Activated T-cell treated with anti-CD3 and anti-CD28 coated beads, Interleukin-2, amount 50 U/mL, for 1 hour (primary cell): Measurements from ENCODE around the gene KATNB1.
A peak's percentile ranks its signal among the peaks of the same experiment; 100 is the strongest.
"Not testable (repeated sequence)": the region's sequence is repeated elsewhere in the genome, so short reads cannot be mapped to it uniquely, and the experiment has no call there.

ENCODE experiments used
- DNase-seq: peaks from one replicate; pipeline ENCODE4 v3.0.0-alpha.2; 2020

KATNB1 gene

DNA sequence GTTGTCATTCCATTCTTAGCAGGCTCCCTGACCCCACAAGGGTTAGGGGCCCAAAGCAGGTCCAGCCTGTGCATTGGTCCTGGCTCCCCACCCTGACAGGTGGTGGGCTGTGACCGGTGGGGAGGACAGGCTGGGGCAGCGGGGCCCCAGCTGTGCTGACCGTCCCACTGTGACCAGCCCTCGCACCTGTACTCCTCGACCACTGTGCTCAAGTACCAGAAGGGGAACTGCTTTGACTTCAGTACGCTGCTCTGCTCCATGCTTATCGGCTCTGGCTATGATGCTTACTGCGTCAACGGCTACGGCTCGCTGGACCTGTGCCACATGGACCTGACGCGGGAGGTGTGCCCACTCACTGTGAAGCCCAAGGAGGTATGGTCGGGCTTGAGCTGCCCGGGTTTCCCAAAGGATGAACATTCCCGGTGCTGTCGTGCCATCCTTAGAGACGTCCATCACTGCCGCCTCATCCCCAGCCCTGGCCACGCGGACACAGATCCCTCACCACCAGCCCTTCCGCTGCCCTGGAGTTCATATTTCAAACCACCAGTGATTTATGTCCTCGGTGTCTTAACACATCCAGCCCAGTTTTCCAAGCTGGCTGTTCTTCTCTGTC, 33.7 kb upstream of the KATNB1 start:
- DNase-seq: no peak

DNA sequence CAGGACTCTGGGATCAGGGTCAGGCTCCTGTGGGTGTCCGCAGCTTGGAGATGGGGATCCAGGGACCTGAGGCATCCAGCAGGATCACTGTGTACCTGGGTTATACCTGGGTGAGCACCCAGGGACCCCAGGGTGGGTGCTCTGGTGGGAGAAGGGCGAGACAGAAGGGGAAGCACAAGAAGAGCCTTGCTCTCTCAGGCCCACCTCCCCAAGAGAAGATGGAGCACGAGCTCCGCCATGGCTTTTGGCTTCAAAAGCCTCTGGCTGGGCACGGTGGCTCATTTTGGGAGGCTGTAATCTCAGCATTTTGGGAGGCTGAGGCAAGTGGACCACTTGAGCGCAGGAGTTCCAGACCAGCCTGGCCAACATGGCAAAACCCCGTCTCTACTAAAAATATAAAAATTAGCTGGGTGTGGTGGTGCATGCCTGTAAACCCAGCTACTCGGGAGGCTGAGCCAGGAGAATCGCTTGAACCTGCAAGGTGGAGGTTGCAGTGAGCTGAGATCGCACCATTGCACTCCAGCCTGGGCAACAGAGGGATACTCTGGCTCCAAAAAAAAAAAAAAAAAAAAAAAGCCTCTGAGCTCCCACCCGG, 32.1 kb upstream of the KATNB1 start:
- DNase-seq: no peak

DNA sequence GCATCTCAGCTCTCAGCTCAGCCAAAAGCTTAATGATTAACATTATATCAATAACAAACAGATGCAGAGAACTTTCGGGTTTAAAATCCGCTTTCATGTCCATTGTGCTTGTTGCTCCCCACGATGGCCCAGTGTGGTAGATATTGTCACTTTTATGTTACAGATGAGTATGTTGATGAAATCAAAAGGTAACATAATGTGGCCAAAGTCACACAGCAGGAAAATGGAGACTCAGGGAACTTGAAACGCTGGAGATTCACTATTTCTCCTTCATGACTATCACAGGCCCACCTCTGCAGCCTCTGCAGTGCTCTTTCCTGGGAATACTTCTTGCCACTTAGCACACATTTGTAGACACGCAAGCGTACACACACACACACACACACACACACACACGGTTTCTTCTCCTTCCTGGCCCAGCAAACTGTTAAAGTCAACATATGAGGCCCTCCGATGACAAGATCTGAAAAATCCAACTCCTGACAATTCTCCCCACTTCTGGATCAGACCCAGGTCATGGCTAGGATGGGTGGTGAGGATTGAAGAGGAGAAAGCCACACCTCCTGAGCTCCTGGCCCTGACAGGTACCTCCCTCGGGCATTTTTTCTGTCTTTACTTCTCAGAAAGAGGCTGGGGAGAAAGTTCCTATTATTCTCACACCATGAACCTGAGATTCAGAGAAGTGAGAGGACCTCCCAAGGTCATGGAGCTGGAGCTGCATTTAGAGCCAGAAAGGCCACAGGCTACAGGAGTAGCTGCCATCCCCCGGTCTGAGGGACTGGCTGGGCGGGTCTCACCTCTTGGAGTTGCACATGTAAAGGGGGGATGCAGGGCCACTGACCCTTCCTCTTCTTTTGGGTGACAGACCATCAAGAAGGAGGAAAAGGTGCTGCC, 31.3 kb upstream of the KATNB1 start:
- no peak for DNase-seq

DNA sequence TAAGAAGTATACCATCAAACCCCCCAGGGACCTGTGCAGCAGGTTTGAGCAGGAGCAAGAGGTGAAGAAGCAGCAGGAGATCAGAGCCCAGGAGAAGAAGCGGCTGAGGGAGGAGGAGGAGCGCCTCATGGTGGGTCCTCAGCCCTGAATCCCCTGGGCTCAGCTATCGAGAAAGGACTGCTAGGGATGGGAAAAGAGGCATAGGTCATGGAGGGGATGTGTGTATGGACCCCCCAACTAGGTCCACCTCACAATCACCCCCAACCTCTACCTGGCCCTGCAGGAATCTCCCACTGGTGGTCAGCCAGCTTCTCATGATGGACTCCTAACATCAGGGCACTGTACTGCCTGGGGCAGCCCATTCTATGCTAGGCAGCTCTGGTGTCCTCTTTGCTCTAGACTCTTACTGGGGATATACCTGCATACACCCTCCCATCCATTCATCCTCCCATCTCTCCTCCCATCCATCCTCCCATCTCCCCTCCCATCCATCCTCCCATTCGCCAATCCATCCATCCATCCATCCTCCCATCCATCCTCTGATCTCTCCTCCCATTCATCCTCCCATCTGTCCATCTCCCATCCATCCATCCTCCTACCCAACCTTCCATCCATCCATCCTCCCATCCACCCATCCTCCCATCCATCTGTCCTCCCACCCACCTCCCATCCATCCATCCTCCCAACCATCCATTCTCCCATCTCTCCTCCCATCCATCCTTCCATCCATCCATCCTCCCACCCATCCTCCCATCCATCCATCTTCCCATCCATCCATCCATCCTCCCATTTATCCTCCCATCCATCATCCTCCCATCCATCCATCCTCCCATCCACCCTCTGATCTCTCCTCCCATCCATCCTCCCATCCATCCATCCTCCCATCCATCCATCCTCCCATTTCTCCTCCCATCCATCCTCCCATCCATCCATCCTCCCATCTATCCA, 30.4 kb upstream of the KATNB1 start:
- DNase-seq: no peak

DNA sequence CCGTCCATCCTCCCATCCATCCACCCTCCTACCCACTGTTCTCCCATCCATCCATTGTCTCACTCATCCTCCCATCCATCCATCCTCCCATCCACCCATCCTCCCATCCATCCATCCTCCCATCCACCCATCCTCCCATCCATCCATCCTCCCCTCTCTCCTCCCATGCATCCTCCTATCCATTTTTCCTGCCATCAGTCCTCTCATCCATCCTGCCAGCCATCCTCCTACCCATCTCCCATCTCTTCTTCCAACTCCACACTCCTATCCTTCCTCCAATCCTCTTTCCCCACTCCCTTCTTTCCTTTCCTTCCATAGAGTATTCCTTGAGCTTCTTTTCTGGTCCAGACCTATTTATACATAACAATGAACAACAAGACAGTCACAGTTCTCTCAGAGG, 28.9 kb upstream of the KATNB1 start:
- no peak for DNase-seq

DNA sequence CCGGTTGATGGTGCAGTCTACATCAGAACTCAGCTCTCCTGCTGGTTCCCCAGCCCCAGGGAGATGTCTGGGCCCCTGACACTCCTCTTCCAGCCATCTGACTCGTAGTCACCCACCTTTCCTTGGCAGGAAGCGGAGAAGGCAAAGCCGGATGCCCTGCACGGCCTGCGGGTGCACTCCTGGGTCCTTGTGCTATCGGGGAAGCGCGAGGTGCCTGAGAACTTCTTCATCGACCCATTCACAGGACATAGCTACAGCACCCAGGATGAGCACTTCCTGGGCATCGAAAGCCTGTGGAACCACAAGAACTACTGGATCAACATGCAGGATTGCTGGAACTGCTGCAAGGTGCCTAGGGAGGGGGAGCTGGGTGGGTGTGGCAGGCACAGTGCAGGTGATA, 28.2 kb upstream of the KATNB1 start:
- DNase-seq: no peak

DNA sequence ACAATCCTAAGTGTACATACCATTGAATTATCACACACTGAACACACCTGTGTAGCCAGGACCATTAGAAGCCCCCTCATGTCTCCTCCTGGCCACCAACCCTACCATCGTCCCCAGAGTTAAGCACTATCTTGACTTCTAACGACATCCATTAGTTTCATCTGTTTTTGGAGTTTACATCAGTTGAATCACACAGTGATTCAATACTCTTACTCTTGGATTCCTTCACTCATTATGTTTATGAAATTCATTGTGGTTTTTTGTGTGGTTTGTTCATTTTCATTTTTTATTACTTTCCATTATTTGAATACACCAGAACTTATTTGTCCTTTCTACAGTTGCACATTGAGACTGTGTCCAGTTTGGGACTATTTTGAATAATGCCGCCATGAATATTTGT, 27.4 kb upstream of the KATNB1 start:
- DNase-seq: no peak

DNA sequence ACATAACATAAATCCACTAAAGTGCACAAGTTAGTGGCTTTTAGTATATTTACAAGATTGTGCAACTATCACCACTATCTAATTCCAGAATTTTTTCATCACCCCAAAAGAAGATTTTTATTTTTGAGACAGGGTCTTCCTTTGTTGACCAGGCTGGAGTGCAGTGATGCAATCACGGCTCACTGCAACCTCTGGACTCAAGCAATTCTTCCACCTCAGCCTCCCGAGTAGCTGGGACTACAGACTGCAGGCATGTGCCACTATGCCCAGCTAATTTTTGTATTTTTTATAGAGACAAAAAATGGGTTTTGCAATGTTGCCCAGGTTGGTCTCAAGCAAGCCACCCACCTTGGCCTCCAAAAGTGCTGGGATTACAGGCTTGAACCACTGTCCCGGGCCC, 25.9 kb upstream of the KATNB1 start:
- no peak for DNase-seq

DNA sequence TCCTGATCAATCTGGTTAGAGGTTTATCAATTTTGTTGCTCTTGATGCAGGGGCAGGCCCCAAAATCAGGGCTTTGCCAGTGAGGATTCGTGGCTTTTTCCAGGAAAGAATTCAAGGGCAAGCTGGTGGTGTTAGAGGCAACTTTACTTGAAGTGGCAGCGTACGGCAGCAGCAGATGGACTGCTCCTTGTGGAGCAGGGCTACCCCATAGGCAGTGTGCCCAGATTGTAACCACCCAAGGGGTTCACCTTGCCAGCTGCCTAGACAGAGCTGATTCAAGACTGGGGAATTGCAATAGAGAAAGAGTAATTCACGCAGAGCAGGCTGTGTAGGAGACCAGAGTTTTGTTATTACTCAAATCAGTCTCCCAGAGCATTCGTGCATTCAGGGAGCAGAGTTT, 24.2 kb upstream of the KATNB1 start:
- no peak for DNase-seq

DNA sequence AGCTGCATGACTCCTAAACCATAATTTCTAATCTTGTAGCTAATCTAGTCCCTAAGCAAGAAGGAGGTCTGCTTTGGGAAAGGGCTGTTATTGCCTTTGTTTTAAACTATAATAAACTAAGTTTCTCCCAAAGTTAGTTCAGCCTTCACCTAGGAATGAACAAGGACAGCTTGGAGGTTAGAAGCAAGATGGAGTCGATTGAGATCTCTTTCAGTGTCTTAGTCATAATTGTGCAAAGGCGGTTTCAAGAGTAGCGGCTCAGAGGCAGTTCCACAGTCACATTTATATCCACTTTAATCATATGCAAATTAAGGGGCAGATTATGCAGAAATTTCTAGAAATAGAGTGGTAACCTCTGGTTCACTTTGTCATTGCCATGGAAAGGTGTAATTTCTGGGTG, 23.6 kb upstream of the KATNB1 start:
- no peak for DNase-seq

DNA sequence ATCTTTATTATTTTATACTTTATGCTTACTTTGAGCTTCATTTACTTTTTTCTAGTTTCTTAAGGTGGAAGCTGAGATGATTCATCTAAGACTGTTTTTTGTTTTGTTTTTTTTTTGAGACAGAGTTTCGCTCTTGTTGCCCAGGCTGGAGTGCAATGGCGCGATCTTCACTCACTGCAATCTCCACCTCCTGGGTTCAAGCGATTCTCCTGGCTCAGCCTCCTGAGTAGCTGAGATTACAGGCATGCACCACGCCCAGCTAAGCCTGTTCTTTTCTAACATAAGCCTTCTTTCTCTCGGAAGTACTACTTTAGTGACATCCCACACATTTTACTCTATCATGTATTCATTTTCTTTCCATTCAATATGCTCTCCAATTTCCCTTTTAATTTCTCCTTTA, 23.0 kb upstream of the KATNB1 start:
- not testable (repeated sequence) for DNase-seq

DNA sequence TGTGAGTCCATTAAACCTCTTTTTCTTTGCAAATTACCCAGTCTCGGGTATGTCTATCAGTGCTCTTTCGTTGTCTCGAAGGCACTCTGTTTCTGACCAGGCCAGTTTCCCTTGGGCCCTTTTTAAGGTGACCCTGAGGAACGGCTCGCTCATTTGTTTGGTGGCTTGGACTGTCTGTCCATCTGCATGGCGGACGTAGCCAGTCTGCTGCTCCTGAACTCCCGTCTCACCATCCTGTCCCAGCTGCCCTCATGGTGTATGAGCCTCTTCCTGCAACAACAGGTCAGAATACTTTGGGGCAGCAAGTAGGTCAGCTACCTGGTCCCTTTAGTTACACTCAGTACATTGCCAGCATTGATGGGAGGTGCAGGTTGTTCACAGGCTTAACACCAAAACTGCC, 22.0 kb upstream of the KATNB1 start:
- no peak for DNase-seq

DNA sequence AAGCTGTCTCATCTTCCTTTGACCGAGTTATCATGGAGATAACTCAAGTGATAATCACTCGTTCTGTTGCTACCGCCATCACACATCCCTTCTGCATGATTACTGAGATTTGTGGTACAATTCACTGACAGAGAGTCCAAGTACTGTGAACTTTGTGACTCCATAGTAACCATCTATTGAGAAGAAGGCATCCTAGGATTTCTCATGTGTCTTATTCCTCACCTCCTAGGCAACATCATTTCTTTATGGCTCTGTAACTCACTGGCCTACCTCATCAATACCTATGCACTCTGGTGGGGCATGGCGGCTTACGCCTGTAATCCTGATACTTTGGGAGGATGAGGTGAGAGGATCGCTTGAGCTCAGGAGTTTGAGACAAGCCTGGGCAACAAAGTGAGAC, 21.5 kb upstream of the KATNB1 start:
- no peak for DNase-seq

DNA sequence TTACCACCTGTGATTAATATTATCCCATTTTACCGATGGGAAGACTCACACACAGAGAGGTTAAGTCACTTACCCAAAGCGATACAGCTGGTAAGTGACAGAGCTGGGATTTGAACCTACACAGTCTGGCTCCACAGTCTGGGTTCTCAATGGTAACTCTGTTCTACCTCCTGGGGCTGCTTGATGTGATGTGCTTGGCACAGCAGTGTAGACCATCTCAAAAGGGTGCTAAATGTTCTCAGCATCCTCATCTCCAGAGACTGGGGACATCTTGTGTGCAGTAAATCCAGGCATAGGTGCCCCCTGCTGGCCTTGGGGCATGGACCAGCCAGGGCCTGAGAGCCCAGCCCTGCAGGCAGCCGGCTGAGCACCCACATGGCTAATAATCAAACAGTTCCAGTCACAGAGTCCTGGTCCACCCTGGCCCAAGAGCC, 15.4 kb upstream of the KATNB1 start:
- DNase-seq: peak; percentile 41

DNA sequence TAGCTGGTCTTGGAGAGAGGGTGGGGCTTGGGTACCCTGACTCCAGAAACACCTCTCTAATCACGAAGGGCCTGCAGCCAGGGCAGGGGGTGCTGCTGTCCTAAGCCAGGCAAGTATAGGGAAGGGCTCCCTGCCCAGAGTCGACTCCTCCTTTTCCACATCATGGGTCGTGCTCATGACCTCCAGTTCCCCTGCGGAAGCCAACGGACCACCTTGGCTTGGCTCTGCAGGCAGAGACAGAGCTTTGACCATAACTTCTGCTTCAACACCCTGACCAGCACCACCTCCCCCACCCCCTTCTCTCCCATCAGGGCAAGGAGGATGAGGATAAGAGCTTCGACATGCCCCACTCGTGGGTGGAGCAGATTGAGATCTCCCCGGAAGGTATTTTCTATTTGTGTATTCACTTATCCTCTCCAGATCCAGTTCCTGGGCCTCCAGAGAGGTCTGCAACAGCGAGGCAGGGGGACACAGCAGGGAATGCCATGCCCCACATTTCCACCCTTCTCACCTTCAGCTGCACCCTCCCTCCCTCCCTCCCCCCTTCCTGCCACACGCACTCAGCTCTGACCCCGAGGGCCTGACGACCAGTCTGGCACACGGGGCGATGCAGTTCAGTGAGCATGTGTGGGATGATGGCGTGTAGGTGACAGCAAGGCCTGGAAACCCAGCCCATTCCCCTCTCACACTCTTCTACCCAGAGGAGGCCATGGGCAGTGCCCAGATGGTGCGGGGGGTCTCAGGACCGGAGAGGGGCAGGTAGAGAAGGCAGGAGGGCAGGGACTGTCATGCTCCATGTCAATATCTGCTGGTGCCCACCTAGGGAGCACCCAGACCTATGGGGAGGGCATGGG, 14.0 kb upstream of the KATNB1 start:
- no peak for DNase-seq

DNA sequence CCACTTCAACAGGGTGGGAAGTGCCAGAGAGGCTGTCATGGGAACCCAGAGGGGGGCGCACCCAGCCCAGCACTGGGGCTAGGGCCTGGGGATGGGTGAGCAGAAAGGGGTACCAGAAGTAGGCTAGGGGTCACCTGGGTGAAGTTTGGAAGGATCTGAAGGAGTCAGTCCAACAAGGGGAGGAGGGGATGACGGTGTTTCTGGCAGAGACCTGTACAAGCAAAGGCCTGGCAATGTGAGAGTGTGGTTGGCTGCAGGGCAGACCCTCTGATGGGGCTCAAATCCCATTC, 13.4 kb upstream of the KATNB1 start:
- DNase-seq: no peak

DNA sequence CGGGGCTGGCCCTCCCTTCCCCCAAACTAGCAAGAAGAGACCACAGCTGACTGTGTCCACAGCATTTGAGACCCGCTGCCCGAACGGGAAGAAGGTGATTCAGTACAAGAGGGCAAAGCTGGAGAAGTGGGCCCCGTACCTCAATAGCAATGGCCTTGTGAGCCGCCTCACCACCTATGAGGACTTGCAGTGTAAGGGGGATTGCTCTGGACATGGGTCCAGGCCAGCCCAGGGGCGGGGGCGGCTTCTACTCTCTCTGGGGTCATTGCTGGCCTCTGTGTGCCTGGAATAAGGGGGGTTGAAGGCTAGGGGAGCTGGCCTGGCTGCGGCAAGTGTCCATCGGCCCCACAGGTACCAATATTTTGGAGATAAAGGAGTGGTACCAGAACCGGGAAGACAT, 12.9 kb upstream of the KATNB1 start:
- DNase-seq: no peak

DNA sequence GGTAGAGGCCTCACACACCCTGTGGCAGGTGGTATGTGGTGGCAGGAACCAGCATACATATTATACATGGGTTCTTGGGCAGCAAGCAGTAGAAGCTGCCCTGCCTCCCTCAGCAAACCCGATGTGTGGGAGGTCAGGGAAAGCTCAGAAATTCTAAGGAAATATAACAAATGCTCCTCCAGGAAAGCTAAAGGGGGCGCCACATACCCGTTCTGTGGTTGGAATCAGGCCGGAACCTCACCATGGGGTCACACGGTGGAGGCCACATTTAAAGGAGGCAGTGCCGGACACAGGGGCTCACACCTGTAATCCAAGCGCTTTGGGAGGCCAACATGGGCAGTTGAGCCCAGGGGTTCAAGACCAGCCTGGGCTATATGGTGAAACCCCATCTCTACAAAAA, 12.4 kb upstream of the KATNB1 start:
- no peak for DNase-seq

DNA sequence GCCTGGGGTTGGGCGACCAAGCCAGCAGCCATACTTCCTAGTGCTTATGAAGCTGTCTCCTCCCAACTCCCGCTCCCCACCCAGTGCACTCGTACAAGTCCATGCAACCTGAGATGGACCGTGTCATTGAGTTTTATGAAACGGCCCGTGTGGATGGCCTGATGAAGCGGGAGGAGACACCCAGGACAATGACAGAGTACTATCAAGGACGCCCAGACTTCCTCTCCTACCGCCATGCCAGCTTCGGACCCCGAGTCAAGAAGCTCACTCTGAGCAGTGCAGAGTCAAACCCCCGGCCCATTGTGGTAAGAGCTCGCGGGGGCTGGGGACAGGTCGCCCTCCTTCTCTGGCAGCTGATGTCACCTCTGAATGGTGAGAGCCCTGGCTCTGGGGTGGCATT, 11.0 kb upstream of the KATNB1 start:
- no peak for DNase-seq

DNA sequence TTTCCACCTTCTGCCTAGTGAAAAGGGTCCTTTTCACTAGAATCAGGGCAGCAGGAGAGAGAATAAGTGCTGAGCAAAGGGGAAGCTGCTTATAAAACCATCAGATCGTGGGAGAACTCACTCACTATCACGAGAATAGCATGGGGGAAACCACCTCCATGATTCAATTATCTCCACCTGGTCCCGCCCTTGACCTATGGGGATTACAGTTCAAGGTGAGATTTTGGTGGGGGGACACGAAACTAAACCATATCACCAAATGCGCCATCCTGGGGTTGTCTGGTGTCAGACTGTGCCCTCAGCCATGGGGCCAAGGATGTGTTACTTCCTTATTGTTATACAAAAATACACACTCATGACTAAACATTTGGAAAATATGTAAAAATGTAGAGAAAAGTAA, 10.4 kb upstream of the KATNB1 start:
- no peak for DNase-seq

DNA sequence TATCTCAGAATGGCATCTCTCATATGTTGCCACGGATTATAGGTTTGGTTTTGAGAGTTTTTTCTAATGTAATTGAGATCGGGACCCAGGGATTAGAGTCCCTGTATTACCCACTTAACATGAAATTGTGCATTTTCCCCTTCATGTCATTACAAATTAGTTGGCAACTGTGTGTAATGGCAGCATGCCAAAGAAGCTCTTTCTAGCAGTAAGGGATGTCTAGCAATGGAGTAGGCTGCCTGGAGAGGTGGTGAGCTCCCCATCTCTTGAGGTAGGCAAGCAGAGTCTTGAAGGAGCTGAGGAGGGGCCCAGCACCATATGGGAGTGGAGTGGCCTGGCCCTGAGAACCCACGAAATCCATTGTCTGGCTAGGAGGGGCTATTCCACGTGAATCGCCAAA, 10.0 kb upstream of the KATNB1 start:
- no peak for DNase-seq

DNA sequence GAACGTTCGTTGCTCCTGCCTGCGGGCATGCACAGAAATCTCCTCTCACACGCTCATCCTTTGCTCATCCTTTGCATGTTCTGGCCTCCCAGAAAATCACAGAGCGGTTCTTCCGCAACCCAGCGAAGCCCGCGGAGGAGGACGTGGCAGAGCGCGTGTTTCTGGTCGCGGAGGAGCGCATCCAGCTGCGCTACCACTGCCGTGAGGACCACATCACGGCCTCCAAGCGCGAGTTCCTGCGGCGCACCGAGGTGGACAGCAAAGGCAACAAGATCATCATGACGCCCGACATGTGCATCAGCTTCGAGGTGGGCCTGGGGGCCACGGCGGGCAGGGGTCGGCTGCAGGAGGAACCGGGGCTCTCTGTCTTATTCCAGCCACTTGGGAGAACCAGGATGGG, 9.6 kb upstream of the KATNB1 start:
- DNase-seq: no peak
